Activated gamma-delta T cell treated with Interleukin-2 at 50 U/mL for 16 hours (primary cell): ENCODE results near the gene KATNB1.

Experiments
- DNase-seq: peaks from one replicate; pipeline ENCODE4 v3.0.0-alpha.2; 2020

The KATNB1 gene

DNA sequence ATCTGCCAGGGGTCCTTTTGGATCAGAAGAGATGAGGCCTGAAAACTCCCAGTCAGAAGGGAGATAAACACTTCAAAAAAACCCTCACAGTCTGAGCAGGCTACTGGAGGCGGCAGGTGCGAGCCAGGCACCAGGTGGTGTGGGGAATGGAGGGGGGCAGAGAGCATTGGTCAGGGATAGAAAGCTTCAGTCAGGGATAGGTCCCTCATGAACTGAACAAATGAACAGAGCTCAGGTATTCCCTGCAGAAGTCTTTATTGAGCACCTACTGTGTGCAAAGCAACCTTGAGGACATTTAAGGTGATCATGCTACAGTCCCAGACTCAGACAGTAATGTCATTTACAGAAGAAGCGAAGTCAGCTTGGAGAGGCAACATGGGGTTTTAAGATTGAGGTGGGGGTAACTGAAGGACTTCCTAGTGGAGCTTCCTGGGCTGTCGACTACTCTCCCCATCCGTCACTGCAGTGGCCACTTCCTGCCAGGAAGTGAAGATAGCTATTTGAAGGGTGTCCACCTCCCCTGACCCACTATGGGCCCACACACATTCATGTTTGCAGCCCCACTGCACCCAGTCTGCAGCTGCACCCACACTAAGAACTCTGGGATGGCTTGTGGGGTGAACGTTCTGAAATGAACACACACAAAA lies 63.5 kb downstream of the KATNB1 start:
- no peak for DNase-seq

DNA sequence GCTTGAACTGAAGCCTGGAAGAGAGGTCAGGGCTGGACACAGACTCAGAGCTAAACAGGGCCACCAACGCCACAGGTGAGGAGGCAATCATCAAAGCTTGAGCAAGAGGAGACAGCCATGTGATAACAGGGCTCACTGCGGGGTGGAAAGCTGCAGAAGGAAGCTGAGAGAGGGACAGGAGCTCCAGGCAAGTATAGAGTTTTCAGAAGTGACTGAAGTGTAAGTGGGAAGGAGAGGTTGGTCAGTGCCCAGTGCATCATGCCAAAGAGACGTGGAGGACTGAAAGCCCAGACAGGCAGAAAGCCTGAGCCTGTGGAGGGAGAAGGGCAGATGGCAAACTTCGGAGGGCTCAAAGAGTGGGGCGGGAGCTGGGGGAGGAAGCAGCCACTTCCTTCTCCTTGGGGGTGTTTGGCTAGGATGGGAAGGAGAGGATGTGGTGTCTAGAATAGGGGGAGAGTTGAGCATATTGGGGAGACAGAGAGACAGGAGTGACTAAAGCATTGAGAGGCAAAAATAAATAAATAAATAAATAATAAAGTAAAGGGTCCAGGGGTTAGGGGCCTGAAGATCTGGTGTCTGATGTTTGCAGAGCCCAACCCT lies 64.1 kb downstream of the KATNB1 start:
- DNase-seq, result no peak

DNA sequence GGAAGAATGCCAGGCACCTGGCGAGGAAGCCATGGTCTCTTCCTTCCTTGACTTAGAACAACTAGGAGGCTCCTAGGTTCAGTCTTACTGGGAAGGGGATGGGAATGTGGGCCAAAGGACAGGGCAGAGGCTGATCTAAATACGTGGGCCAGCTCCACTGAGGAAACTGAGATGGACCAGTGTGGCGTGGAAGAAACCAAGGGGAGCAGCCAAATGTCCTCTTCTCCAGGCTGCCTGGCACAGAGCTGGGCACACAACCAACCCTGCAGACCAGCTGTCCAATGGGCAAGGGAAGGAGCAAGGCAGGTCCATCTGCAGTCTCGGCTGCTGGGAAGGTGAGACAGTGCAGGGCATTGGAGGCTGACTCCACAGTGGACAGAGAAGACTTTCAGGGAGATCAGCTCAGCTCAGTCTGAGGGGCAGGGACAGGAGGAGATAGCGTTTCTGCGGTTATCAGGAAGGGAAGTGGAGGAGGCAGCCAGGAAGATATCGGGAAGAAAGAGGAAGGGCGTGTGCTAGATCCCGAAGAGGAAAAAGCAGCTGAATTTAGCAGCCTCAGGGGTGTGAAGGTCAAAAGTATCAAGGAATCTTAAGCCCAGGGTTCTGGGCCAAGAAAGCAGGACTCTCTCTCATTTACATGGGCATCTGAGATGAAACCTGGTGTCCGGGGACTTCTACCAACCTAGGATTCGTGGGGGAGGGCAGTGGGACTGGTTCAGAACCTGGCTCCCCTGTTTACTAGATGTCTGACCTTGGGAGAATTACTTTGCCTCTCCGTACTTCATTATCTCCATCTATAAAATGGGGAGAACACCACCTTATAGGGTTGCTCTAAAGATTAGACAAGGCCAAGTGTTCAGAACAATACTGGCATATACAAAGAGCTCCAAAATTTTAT lies 64.9 kb downstream of the KATNB1 start:
- DNase-seq, result no peak

DNA sequence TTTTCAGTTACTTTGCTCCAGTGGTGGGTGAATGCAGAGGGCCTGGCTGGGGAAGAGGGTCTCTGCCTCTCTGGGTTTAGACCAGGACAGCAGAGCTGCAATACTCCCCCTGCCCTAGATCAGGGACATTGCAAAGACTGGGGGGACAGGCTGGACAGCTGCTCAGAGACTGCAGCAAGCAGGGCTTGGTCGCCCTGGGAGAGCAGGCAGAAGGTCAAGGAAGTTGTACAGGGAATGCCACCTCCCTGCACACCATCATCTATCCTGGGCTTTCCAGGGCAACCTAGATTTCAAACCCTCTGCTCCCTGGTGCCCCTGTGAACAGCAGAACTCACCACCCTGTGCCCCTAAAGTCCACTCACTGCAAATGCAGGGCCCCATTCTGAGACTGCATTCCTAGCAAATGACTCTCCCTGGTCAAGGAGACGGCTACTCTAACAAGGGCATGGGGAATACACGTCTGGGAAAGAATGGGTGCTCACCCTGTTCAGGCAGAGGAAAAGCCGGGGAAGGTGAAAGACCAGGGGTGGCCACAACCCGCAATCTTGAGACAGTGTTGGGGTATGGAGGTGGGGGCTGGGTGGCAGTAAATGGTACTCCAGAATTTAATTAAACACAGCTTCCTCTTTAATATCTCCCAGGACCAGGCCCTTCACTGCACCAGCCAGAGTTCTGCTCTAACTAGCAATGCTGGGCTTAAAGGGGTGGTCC lies 65.7 kb downstream of the KATNB1 start:
- no peak for DNase-seq

DNA sequence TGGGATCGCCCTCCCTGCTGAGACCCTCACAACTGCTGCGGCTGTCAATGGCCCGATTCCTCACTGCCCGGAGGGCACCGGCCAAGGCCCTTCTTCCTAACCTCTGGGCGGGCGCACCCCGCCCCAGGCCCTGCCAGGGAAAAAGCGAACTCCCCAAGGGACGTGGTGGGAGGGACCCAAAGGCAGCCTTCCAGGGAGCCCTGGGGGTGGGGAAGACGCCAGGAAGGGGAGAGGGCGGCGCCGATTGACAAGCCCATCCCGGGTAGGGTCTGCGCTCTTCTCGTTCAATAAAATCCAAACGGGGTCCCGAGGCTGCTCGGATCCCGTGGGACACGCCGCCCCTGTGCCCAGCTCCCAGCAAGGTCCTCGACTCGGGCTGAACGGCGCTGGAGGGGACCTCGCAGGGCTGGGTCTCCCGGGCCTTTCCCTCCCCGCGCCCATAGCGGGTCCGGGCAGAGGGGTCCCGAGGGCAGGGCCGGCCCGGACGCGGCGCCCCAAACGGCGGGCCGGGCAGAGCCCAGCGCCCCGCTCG lies 66.3 kb downstream of the KATNB1 start:
- DNase-seq, result no peak

DNA sequence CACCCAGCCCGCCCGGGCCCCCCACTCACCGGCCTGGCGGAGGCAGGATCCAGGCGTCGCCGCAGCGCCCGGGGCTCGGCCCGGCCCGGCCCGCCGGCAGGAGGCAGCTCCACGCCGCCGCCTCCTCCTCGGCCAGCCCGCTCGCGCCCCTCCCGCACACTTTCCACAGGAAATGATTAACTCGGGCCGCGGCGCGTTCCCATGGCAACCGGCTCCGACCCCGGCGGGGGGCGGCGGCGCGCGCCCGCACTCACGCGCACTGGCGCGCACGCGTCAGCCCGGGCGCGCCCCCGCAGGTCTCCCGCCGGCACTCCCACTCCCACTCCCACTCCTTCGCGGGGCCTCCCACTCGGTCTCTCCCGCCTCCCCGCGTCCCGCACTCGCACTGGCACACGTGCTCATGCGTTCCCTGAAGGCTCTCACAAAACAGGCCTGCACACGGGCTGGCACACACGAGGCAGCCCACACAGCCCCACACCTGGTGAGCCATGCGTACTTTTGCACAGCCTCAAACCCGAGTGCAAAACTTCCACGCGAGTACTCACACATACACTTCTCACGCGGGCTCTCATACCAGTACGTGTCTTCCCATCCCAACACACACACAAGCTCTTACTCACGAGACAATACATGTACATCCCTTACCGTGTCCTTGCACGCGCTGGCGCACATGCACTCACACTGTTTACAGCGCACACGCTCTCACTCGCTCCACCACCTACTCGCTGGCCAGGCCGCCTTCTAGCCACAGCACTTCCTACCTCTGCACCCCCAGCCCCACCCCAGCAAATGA lies 67.0 kb downstream of the KATNB1 start, which contains the start of gene KIFC3:
Gene KIFC3 (minus strand): TSS at position 151 of the 793 bp plus-strand sequence. CDS start 4,248 bp downstream, outside the sequence.
- peak; percentile 72 for DNase-seq

DNA sequence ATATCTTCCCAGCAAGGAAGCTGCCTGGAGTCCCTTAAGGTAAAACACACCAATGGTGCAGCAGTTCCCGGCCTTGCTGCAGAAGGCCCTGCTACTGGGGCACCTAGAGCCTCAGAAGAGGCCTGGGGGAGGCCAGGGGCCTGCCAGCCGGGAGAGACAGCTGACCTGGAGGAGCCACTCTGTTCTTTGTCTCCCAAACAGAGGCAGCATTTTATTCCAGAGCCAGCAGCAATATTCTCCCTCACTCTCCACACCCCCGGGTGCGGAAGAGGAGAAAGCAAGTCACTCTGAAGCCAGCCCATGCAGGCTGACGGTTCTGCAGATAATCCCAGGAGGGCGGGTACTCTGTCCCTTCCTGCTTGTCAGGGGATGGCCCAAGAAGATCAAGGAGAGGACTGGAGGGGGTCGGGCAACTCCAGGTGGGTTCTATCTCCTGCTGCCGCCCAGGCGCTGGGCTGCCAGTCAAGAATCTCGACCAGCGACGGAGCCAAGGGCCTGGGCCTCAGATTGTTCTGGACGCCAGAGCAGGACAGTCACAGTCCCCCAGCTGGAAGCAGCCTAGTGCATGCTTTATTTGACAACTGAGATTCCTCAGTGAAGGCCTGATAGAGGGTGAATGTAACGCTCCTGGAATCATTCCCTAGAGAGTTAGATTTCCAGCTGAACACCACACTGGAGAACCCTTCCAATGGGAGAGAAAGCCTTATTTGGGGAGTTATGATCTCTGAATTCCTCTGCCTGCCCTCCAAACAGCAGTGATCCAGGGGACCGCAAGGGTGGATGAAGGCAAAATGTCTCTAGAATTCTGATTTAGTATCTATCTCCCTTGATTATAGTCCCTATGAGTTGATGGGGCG lies 67.8 kb downstream of the KATNB1 start:
- no peak for DNase-seq

DNA sequence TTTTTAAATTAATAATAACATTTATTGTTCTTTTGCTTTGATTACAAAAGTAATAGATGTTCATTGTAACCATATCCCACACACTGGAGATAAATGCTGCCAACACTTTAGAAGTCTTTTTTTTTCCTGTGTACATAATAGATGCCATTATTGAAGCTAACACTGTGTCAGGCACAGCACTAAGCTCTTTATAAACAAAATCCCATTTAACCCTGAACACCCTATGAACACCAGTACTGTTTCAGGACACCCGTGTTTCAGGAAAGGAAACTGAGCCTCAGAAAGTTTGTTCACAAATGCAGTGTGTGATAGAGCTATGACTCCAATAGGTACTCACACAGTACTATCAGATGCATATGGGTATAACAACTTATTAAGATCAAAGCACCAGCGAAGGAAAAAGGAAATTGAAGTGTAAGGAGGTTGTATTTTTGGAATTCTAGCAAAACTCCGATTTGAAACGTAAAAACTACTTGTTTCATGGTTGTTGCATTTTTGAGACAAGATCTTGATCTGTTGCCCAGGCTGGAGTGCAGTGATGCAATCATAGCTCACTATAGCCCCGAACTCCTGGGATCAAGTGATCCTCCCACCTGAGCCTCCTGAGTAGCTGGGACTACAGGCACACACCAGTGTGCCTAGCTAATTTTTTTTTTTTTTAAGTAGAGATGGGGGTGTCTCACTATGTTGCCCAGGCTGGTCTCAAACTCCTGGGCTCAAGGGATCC lies 68.7 kb downstream of the KATNB1 start:
- DNase-seq, result no peak

DNA sequence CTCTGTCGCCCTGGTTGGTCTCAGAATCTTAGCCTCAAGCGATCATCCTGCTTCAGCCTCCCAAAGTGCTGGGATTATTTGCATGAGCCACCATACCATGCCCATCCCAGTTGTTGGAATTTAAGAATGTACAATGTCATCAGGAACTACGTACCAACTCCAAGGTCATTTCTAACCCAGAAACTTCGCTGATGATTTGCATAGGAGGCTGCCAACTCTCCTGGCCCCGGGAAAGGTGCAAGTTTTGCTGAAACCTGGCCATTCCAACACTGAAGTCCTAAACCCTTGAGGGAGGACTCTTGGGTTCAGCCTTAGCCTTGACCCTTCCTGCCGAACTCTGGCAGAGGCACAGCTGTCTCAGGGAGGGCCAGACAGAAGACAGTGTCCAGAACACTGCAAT lies 69.6 kb downstream of the KATNB1 start:
- no peak for DNase-seq
